ENCODE measurements around the gene PHOSPHO2.

- TF ChIP-seq CTCF (IDR thresholded peaks at IDR 0.05) (no peak), POLR2A (IDR thresholded peaks at IDR 0.05) (no peak)
Measured at GRCh38 chr2:169690958-169691357, 3.3 kb upstream of the PHOSPHO2 start.
